Endothelial cell of umbilical vein (primary cell): ENCODE data around the gene ADORA2B. TPM values are rescaled to one million over a fixed set of nuclear protein-coding genes. Genes with fewer than 3 reads are reported as not detected.

Source experiments
- BruUV-seq: library from RNA; stranded (reverse); fragments of 400-500 nt; replicated peaks from 2 replicates; lab custom pipeline; 2021; lab: Mats Ljungman, UMichigan
- CTCF ChIA-PET: fragments of 300-600, 350-600 bp; sonication (Branson Sonifier 250); formaldehyde crosslinking; loops from one replicate; lab custom pipeline; 2021; ENCODE audit warnings: antibody characterized with exemption, inconsistent platforms; lab: Charles Lee
- POLR2A ChIA-PET: fragments of 300-600, 350-600 bp; sonication (Branson Sonifier 250); formaldehyde crosslinking; loops from one replicate; lab custom pipeline; 2021; ENCODE audit warnings: antibody characterized with exemption, inconsistent platforms; lab: Charles Lee
- DNase-seq: peaks from one replicate; pipeline ENCODE4 v3.0.0-alpha.2; 2011; ENCODE audit warnings: low read depth, low spot score
- FAIRE-seq: peaks from 2 replicates; lab custom pipeline; 2011; peaks lifted over from hg19 to GRCh38; lab: Jason Lieb, UNC
- H2AFZ ChIP-seq: 2 replicates; pipeline ENCODE4 v1.6.0; 2012; ENCODE audit warnings: low read depth, low read length, control low read depth, inconsistent platforms
- H3K27ac ChIP-seq: 2 replicates; pipeline ENCODE4 v1.5.1; 2011; ENCODE audit warnings: low read depth, mild to moderate bottlenecking, control low read depth, low read length, moderate library complexity; ENCODE audit not compliant: insufficient read depth
- H3K27me3 ChIP-seq, 2 experiments: 2 replicates each; pipeline versions ENCODE4 v1.6.0 to v1.6.1; 2011; ENCODE audit warnings: low read length in 2 of 2, mixed read lengths in 1 of 2; ENCODE audit not compliant: control insufficient read depth in 2 of 2, insufficient read depth in 2 of 2
- H3K36me3 ChIP-seq, 2 experiments: 2 replicates in 1 of 2; 3 replicates in 1 of 2; pipeline ENCODE4 v1.5.1; 2011; ENCODE audit warnings: low read length in 2 of 2, mild to moderate bottlenecking in 1 of 2, moderate library complexity in 1 of 2; ENCODE audit not compliant: control insufficient read depth in 2 of 2, insufficient read depth in 2 of 2; ENCODE audit errors: extremely low read depth in 1 of 2
- H3K4me1 ChIP-seq: 3 replicates; pipeline ENCODE4 v1.5.1; 2011; ENCODE audit warnings: mild to moderate bottlenecking, low read length; ENCODE audit not compliant: control insufficient read depth, insufficient read depth; ENCODE audit errors: extremely low read depth
- H3K4me2 ChIP-seq: 2 replicates; pipeline ENCODE4 v1.6.1; 2011; ENCODE audit warnings: low read length, control low read depth, mixed read lengths; ENCODE audit not compliant: insufficient read depth
- H3K4me3 ChIP-seq, 3 experiments: fragments of 200-600 bp in 1 of 3; sonication (generic), shearing (Covaris generic) in 1 of 3; replicated peaks in 1 of 3; 2 replicates each; pipeline ENCODE4 v1.5.1; 2011 to 2016; ENCODE audit warnings: control low read depth in 3 of 3, low read length in 3 of 3, mild to moderate bottlenecking in 2 of 3, inconsistent platforms in 1 of 3, low read depth in 1 of 3, moderate library complexity in 1 of 3; ENCODE audit not compliant: insufficient read depth in 1 of 3
- H3K79me2 ChIP-seq: 2 replicates; pipeline ENCODE4 v1.6.0; 2012; ENCODE audit warnings: low read length, inconsistent platforms; ENCODE audit not compliant: control insufficient read depth, insufficient read depth
- H3K9ac ChIP-seq: replicated peaks from 2 replicates; pipeline ENCODE3; 2011; ENCODE audit warnings: low read length, control low read depth; ENCODE audit not compliant: insufficient read depth; ENCODE audit errors: extremely low read depth
- H3K9me1 ChIP-seq: replicated peaks from 3 replicates; pipeline ENCODE4 v1.6.0; 2011; ENCODE audit warnings: mild to moderate bottlenecking, low read length; ENCODE audit not compliant: control insufficient read depth, insufficient read depth; ENCODE audit errors: extremely low read depth
- H3K9me3 ChIP-seq: replicated peaks from 2 replicates; pipeline ENCODE4 v1.5.1; 2012; ENCODE audit warnings: low read length, inconsistent platforms; ENCODE audit not compliant: control insufficient read depth, insufficient read depth
- H4K20me1 ChIP-seq: replicated peaks from 2 replicates; pipeline ENCODE3; 2011; ENCODE audit warnings: mild to moderate bottlenecking, low read length; ENCODE audit not compliant: control insufficient read depth, insufficient read depth; ENCODE audit errors: extremely low read depth
- EZH2 ChIP-seq: IDR thresholded peaks from 2 replicates; pipeline ENCODE4 v1.6.1; 2012; ENCODE audit warnings: borderline replicate concordance, low read depth, mild to moderate bottlenecking, moderate library complexity, low read length, inconsistent platforms; ENCODE audit not compliant: severe bottlenecking
- FOS ChIP-seq: IDR thresholded peaks from 2 replicates; pipeline ENCODE4 v1.6.1; 2011; ENCODE audit warnings: mild to moderate bottlenecking, low read length, moderate library complexity, borderline replicate concordance; ENCODE audit not compliant: insufficient read depth
- GATA2 ChIP-seq: IDR thresholded peaks from 2 replicates; pipeline ENCODE4 v1.7.0; 2011; ENCODE audit warnings: low read depth, mild to moderate bottlenecking, moderate library complexity, mixed read lengths, low read length; ENCODE audit not compliant: insufficient read length, insufficient read depth
- JUN ChIP-seq: IDR thresholded peaks from 2 replicates; pipeline ENCODE4 v1.6.1; 2011; ENCODE audit warnings: borderline replicate concordance, low read depth; ENCODE audit not compliant: insufficient read length, insufficient read depth
- MAX ChIP-seq: IDR thresholded peaks from 2 replicates; pipeline ENCODE4 v1.6.1; 2011; ENCODE audit not compliant: insufficient read depth, insufficient read length
- MYC ChIP-seq: IDR thresholded peaks from one replicate; pipeline ENCODE4 v1.6.1; 2011; ENCODE audit warnings: mild to moderate bottlenecking, low read depth, low read length
- POLR2A ChIP-seq: IDR thresholded peaks from 2 replicates; pipeline ENCODE4 v1.6.1; 2012; ENCODE audit warnings: low read depth, mild to moderate bottlenecking, control low read depth, low read length
- POLR2AphosphoS5 ChIP-seq: IDR thresholded peaks from 2 replicates; pipeline ENCODE4 v1.6.1; 2012; ENCODE audit warnings: low read depth, mild to moderate bottlenecking, control low read depth, low read length, moderate library complexity; ENCODE audit not compliant: insufficient read depth
- dilution Hi-C: fragments of 300-500 bp; cut with MboI; formaldehyde crosslinking; loops from one replicate; pipeline ENCODE4 v1.15.0; 2019; ENCODE audit warnings: low sequenced_read_pairs; ENCODE audit not compliant: extremely low pct_ligation_motif_present
- intact Hi-C: fragments of 100-400 bp; cut with micrococcal nuclease; formaldehyde crosslinking; loops from one replicate; pipeline ENCODE4 v1.10.0; 2022
- polyA plus RNA-seq, 4 experiments: library from polyadenylated mRNA; depleted of rRNA in 3 of 4; stranded (reverse) in 3 of 4; unstranded in 1 of 4; fragments of >200 nt; gene quantifications; 2 replicates each; pipeline versions ENCODE4 v1.2.1 to v1.2.3, GENCODE V29; 2011 to 2012; ENCODE audit warnings: missing spikeins in 1 of 4
- total RNA-seq: library from RNA; stranded (reverse); gene quantifications from 2 replicates; pipeline ENCODE4 v1.2.3, GENCODE V29; 2021
- TF ChIP-seq, protein P1 (sequence below), 2 donors: IDR thresholded peaks; 1 replicate in 1 of 2; 2 replicates in 1 of 2; pipeline ENCODE4 v1.5.1; 2011; ENCODE audit warnings: low read length in 2 of 2, mild to moderate bottlenecking in 2 of 2, moderate library complexity in 2 of 2, control low read depth in 1 of 2, inconsistent platforms in 1 of 2, low read depth in 1 of 2; ENCODE audit not compliant: insufficient read depth in 1 of 2; ENCODE audit errors: extremely low read depth in 1 of 2

ADORA2B gene
- total and polyA plus RNA-seq, 2 donors (not counting 3 experiments of a cell fraction or from before 2014, with no cell fraction given) = 8.8 to 9.8 TPM

- H3K9me1 ChIP-seq = no peaks in the 10 kb centered on the region
- dilution Hi-C loops (no loop called here), intact Hi-C loops (loop anchor here (1.0 to 2.0 kb wide), 4 partner anchors 39 to 741 kb away; partner anchors contain the start of gene ADORA2B)
- no peaks in the 10 kb centered on the region for H3K9me3 ChIP-seq
- H3K4me1 ChIP-seq = peaks cover 20% of the 10 kb centered on the region
- no peak overlapping the region for H2AFZ ChIP-seq
- BruUV-seq = no TSS peak
- H3K27me3 ChIP-seq = no peaks in the 10 kb centered on the region
- TF ChIP-seq, protein P1, sequence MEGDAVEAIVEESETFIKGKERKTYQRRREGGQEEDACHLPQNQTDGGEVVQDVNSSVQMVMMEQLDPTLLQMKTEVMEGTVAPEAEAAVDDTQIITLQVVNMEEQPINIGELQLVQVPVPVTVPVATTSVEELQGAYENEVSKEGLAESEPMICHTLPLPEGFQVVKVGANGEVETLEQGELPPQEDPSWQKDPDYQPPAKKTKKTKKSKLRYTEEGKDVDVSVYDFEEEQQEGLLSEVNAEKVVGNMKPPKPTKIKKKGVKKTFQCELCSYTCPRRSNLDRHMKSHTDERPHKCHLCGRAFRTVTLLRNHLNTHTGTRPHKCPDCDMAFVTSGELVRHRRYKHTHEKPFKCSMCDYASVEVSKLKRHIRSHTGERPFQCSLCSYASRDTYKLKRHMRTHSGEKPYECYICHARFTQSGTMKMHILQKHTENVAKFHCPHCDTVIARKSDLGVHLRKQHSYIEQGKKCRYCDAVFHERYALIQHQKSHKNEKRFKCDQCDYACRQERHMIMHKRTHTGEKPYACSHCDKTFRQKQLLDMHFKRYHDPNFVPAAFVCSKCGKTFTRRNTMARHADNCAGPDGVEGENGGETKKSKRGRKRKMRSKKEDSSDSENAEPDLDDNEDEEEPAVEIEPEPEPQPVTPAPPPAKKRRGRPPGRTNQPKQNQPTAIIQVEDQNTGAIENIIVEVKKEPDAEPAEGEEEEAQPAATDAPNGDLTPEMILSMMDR (IDR thresholded peaks at IDR 0.05; ENCODE audit: extremely low read depth in 1 of 2, insufficient read depth in 1 of 2, low read depth in 1 of 2, low read length in 2 of 2) = no peak
- TF ChIP-seq MYC (no peak), GATA2 (no peak), POLR2A (no peak), FOS (no peak), EZH2 (no peak), POLR2AphosphoS5 (no peak), JUN (no peak), MAX (no peak)
- no peak overlapping the region for H3K27ac ChIP-seq
- H3K9ac ChIP-seq = peak overlapping the region; percentile 91
- H3K4me3 ChIP-seq = no peak overlapping the region
- no peaks in the 10 kb centered on the region for H4K20me1 ChIP-seq
- peak overlapping the region; percentile 89 for H3K4me2 ChIP-seq
- H3K79me2 ChIP-seq = peaks cover 30% of the 10 kb centered on the region
- ChIA-PET POLR2A (no interaction called here), CTCF (interaction anchor here (0.8 to 6.8 kb wide), 9 partner anchors 16 to 495 kb away, joined by 3 to 133 read pairs (median 5); partner anchors contain the start of gene ADORA2B)
- peaks cover 0 to 15% of the 10 kb centered on the region in 2 experiments for H3K36me3 ChIP-seq
- DNase-seq = no peak
- FAIRE-seq = no peak
These were observed 53.2 kb downstream of the ADORA2B start for GRCh38 chr17:15998031-15998562.
